Keratinocyte (primary cell): ENCODE data around the gene TENM4.

Experiments
- EZH2 ChIP-seq: IDR thresholded peaks from one replicate; pipeline ENCODE4 v1.6.1; 2012; ENCODE audit warnings: inconsistent platforms, mild to moderate bottlenecking, low read length, moderate library complexity
- TF ChIP-seq, protein P1 (sequence below), 3 experiments: IDR thresholded peaks in 1 of 3; conservative IDR thresholded peaks in 1 of 3; optimal IDR thresholded peaks in 1 of 3; 2 replicates in 2 of 3; 3 replicates in 1 of 3; pipeline versions ENCODE3 to v1.5.1; 2011; ENCODE audit warnings: low read length in 3 of 3, mild to moderate bottlenecking in 3 of 3, moderate library complexity in 2 of 3, control low read depth in 1 of 3, inconsistent platforms in 1 of 3; ENCODE audit not compliant: insufficient read depth in 2 of 3; ENCODE audit errors: extremely low read depth in 1 of 3

DNA sequence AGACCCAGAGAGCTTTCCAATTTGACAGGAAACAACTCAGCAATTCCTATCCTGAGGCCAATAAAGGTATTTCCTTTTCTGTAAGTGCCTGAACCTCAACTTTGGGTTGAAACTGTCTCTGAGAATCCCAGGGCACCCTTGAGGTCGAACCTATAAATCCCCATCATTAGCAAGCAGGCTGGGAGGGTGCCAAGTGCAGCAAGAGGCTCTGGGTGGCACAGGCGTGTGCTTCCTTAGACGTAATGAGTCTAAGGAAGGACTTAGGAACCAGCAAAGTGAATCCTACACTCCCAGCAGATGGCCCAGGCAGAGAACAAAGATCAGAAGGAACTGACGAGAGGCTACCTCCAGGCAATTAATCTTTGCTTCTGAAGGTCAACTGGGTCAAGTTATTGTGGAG lies 631.9 kb downstream of the TENM4 start:
- TF ChIP-seq, protein P1, sequence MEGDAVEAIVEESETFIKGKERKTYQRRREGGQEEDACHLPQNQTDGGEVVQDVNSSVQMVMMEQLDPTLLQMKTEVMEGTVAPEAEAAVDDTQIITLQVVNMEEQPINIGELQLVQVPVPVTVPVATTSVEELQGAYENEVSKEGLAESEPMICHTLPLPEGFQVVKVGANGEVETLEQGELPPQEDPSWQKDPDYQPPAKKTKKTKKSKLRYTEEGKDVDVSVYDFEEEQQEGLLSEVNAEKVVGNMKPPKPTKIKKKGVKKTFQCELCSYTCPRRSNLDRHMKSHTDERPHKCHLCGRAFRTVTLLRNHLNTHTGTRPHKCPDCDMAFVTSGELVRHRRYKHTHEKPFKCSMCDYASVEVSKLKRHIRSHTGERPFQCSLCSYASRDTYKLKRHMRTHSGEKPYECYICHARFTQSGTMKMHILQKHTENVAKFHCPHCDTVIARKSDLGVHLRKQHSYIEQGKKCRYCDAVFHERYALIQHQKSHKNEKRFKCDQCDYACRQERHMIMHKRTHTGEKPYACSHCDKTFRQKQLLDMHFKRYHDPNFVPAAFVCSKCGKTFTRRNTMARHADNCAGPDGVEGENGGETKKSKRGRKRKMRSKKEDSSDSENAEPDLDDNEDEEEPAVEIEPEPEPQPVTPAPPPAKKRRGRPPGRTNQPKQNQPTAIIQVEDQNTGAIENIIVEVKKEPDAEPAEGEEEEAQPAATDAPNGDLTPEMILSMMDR (optimal IDR thresholded peaks at IDR 0.05 in 1 of 3, IDR thresholded peaks at IDR 0.05 in 1 of 3, conservative IDR thresholded peaks at IDR 0.05 in 1 of 3; ENCODE audit: extremely low read depth in 1 of 3, insufficient read depth in 2 of 3, low read length in 3 of 3) = no peak
- TF ChIP-seq EZH2 = no peak
